H1 (cell line): ENCODE measurements around the gene CYB561D2. TPM values are rescaled to one million over a fixed set of nuclear protein-coding genes. Genes with fewer than 3 reads are reported as not detected.

Experiments used
- CTCF ChIA-PET: fragments of 300-600 bp; sonication (Branson Sonifier 250); formaldehyde crosslinking; loops from one replicate; lab custom pipeline; 2021; ENCODE audit not compliant: partially characterized antibody; lab: Charles Lee
- POLR2A ChIA-PET: fragments of 300-600 bp; sonication (Branson Sonifier 250); formaldehyde crosslinking; loops from one replicate; lab custom pipeline; 2021; ENCODE audit warnings: inconsistent platforms; ENCODE audit not compliant: partially characterized antibody; lab: Charles Lee
- DNase-seq, 2 experiments: peaks; one replicate each; pipeline versions ENCODE4 v3.0.0 to v3.0.0-alpha.2; 2010 to 2022; ENCODE audit warnings: low spot score in 2 of 2, low read depth in 1 of 2, mixed read lengths in 1 of 2
- FAIRE-seq: peaks from 2 replicates; lab custom pipeline; 2011; peaks lifted over from hg19 to GRCh38; lab: Jason Lieb, UNC
- H2AFZ ChIP-seq: 2 replicates; pipeline ENCODE4 v1.8.1; 2012; ENCODE audit warnings: low read length, inconsistent platforms
- H2AK5ac ChIP-seq: 2 replicates; pipeline ENCODE4 v1.6.1; 2013; ENCODE audit warnings: low read depth, low read length
- H2BK120ac ChIP-seq: replicated peaks from 2 replicates; pipeline ENCODE3; 2013; ENCODE audit warnings: low read depth, low read length, inconsistent platforms
- H2BK12ac ChIP-seq: 2 replicates; pipeline ENCODE4 v1.6.1; 2013; ENCODE audit warnings: low read depth, low read length
- H2BK15ac ChIP-seq: 2 replicates; pipeline ENCODE4 v1.6.1; 2013; ENCODE audit warnings: low read length
- H2BK20ac ChIP-seq: 2 replicates; pipeline ENCODE4 v1.6.1; 2013; ENCODE audit warnings: low read length
- H2BK5ac ChIP-seq: 2 replicates; pipeline ENCODE4 v1.6.1; 2013; ENCODE audit warnings: low read depth, low read length
- H3K14ac ChIP-seq: 2 replicates; pipeline ENCODE4 v1.6.1; 2013; ENCODE audit warnings: inconsistent platforms; ENCODE audit not compliant: insufficient read length
- H3K18ac ChIP-seq: 2 replicates; pipeline ENCODE4 v1.6.1; 2013; ENCODE audit warnings: low read length; ENCODE audit errors: extremely low read depth
- H3K23ac ChIP-seq: 2 replicates; pipeline ENCODE4 v1.6.1; 2013; ENCODE audit warnings: inconsistent platforms; ENCODE audit not compliant: insufficient read length
- H3K23me2 ChIP-seq: 2 replicates; pipeline ENCODE4 v1.6.1; 2013; ENCODE audit warnings: low read depth, low read length
- H3K27ac ChIP-seq: 2 replicates; pipeline ENCODE4 v1.6.1; 2011; ENCODE audit warnings: low read depth, low read length, inconsistent platforms
- H3K27me3 ChIP-seq, 4 experiments: replicated peaks in 1 of 4; 1 replicate in 1 of 4; 2 replicates in 3 of 4; pipeline versions ENCODE4 v1.6.1 to v1.8.1; 2011 to 2013; ENCODE audit warnings: low read length in 3 of 4, mild to moderate bottlenecking in 3 of 4, inconsistent platforms in 2 of 4, mixed read lengths in 2 of 4, moderate library complexity in 1 of 4; ENCODE audit not compliant: control insufficient read depth in 3 of 4, insufficient read depth in 3 of 4; ENCODE audit errors: extremely low read depth in 1 of 4
- H3K36me3 ChIP-seq, 4 experiments: 2 replicates each; pipeline versions ENCODE4 v1.6.1 to v1.8.1; 2011 to 2013; ENCODE audit warnings: mild to moderate bottlenecking in 4 of 4, low read length in 3 of 4, moderate library complexity in 2 of 4, control low read depth in 1 of 4, inconsistent platforms in 1 of 4; ENCODE audit not compliant: insufficient read depth in 4 of 4, control insufficient read depth in 2 of 4
- H3K4ac ChIP-seq: replicated peaks from 2 replicates; pipeline ENCODE3; 2013; ENCODE audit warnings: low read length, low read depth, mixed read lengths, inconsistent platforms; ENCODE audit not compliant: insufficient read length
- H3K4me1 ChIP-seq, 4 experiments: replicated peaks in 1 of 4; 1 replicate in 1 of 4; 2 replicates in 3 of 4; pipeline versions ENCODE4 v1.6.1 to v1.8.1; 2011 to 2013; ENCODE audit warnings: low read length in 3 of 4, inconsistent platforms in 2 of 4, mixed read lengths in 1 of 4; ENCODE audit not compliant: insufficient read depth in 4 of 4, control insufficient read depth in 3 of 4
- H3K4me2 ChIP-seq, 2 experiments: 2 replicates each; pipeline versions ENCODE4 v1.6.1 to v1.8.1; 2011 to 2013; ENCODE audit warnings: low read depth in 2 of 2, low read length in 2 of 2, control low read depth in 1 of 2, inconsistent platforms in 1 of 2, mild to moderate bottlenecking in 1 of 2; ENCODE audit not compliant: insufficient read depth in 1 of 2
- H3K4me3 ChIP-seq, 4 experiments: fragments of 200-600, 300-600 bp in 1 of 4; sonication (generic), shearing (Covaris generic), sonication (Bioruptor Twin) in 1 of 4; 2 replicates each; pipeline versions ENCODE4 v1.5.1 to v1.8.1; 2011 to 2016; ENCODE audit warnings: low read length in 4 of 4, low read depth in 3 of 4, control low read depth in 2 of 4, inconsistent platforms in 2 of 4, mild to moderate bottlenecking in 2 of 4, mixed read lengths in 1 of 4, moderate library complexity in 1 of 4; ENCODE audit not compliant: insufficient read depth in 2 of 4; ENCODE audit errors: extremely low read depth in 1 of 4
- H3K56ac ChIP-seq: replicated peaks from 2 replicates; pipeline ENCODE3; 2013; ENCODE audit warnings: low read depth, mild to moderate bottlenecking, mixed read lengths, low read length, inconsistent platforms; ENCODE audit not compliant: insufficient read length
- H3K79me1 ChIP-seq: 2 replicates; pipeline ENCODE4 v1.6.1; 2013; ENCODE audit warnings: low read depth, low read length, control low read depth
- H3K79me2 ChIP-seq, 2 experiments: 2 replicates each; pipeline versions ENCODE4 v1.6.1 to v1.8.1; 2012 to 2013; ENCODE audit warnings: low read length in 2 of 2, mild to moderate bottlenecking in 2 of 2, inconsistent platforms in 1 of 2; ENCODE audit not compliant: insufficient read depth in 2 of 2, control insufficient read depth in 1 of 2
- H3K9ac ChIP-seq, 4 experiments: replicated peaks in 1 of 4; 1 replicate in 1 of 4; 2 replicates in 3 of 4; pipeline versions ENCODE4 v1.6.1 to v1.8.1; 2011 to 2013; ENCODE audit warnings: low read depth in 3 of 4, low read length in 3 of 4, control low read depth in 2 of 4, mild to moderate bottlenecking in 2 of 4, moderate library complexity in 2 of 4, inconsistent platforms in 1 of 4; ENCODE audit errors: extremely low read depth in 1 of 4
- H3K9me3 ChIP-seq, 2 experiments: 2 replicates each; pipeline versions ENCODE4 v1.6.1 to v1.8.1; 2012 to 2013; ENCODE audit warnings: mild to moderate bottlenecking in 2 of 2, moderate library complexity in 2 of 2, control low read depth in 1 of 2, inconsistent platforms in 1 of 2, low read depth in 1 of 2, low read length in 1 of 2, mixed read lengths in 1 of 2; ENCODE audit not compliant: insufficient read depth in 2 of 2
- H4K20me1 ChIP-seq, 2 experiments: replicated peaks in 1 of 2; 2 replicates each; pipeline versions ENCODE3 to v1.8.1; 2011 to 2013; ENCODE audit warnings: inconsistent platforms in 2 of 2, low read length in 2 of 2, mild to moderate bottlenecking in 1 of 2; ENCODE audit not compliant: insufficient read depth in 2 of 2, control insufficient read depth in 1 of 2
- H4K5ac ChIP-seq: 2 replicates; pipeline ENCODE4 v1.6.1; 2013; ENCODE audit warnings: low read length, low read depth, mixed read lengths, inconsistent platforms; ENCODE audit not compliant: insufficient read length
- H4K8ac ChIP-seq: 2 replicates; pipeline ENCODE4 v1.8.0; 2013; ENCODE audit warnings: mild to moderate bottlenecking, moderate library complexity, low read length, inconsistent platforms; ENCODE audit not compliant: insufficient read depth; ENCODE audit errors: extremely low read depth
- H4K91ac ChIP-seq: replicated peaks from 2 replicates; pipeline ENCODE3; 2013; ENCODE audit warnings: low read length, mixed read lengths, inconsistent platforms; ENCODE audit not compliant: insufficient read length
- ASH2L ChIP-seq: fragments of 200-600, 300-600 bp; sonication (generic); IDR thresholded peaks from one replicate; pipeline ENCODE4 v1.7.1; 2017; ENCODE audit warnings: low read length
- CTBP2 ChIP-seq: IDR thresholded peaks from 2 replicates; pipeline ENCODE4 v1.7.0; 2011; ENCODE audit warnings: borderline replicate concordance, mild to moderate bottlenecking, moderate library complexity, mixed read lengths, low read length; ENCODE audit not compliant: insufficient read depth, insufficient read length
- KDM4A ChIP-seq: IDR thresholded peaks from one replicate; pipeline ENCODE4 v1.7.1; 2012; ENCODE audit warnings: low read depth, mild to moderate bottlenecking, moderate library complexity, low read length, inconsistent platforms; ENCODE audit not compliant: severe bottlenecking
- RFX5 ChIP-seq: IDR thresholded peaks from 2 replicates; pipeline ENCODE4 v1.6.1; 2011; ENCODE audit warnings: low read depth, low read length, improper control_type of control experiment, borderline replicate concordance
- SIN3A ChIP-seq, 2 experiments: IDR thresholded peaks in 1 of 2; conservative IDR thresholded peaks in 1 of 2; 2 replicates each; pipeline ENCODE4 v1.6.1; 2011 to 2012; ENCODE audit warnings: low read length in 2 of 2, improper control_type of control experiment in 1 of 2, low read depth in 1 of 2, mild to moderate bottlenecking in 1 of 2
- SP1 ChIP-seq: IDR thresholded peaks from 2 replicates; pipeline ENCODE4 v1.6.1; 2011; ENCODE audit warnings: low read depth, low read length
- SP4 ChIP-seq: IDR thresholded peaks from 2 replicates; pipeline ENCODE4 v1.6.1; 2012; ENCODE audit warnings: low read length, inconsistent platforms
- TEAD4 ChIP-seq: IDR thresholded peaks from 2 replicates; pipeline ENCODE4 v1.6.1; 2012; ENCODE audit warnings: low read depth, low read length, inconsistent platforms, mixed read lengths
- USF2 ChIP-seq: IDR thresholded peaks from 2 replicates; pipeline ENCODE4 v1.6.1; 2011; ENCODE audit warnings: low read length, improper control_type of control experiment
- WGBS, 2 experiments: shearing (Covaris generic) in 1 of 2; methylation state at CpG; one replicate each; pipeline versions ENCODE4 v1.1.6 to v1.1.7; 2013 to 2015; ENCODE audit warnings: low lambda C conversion rate in 2 of 2, mixed read lengths in 2 of 2, inconsistent platforms in 1 of 2, low coverage in 1 of 2, missing lambda C conversion rate in 1 of 2; ENCODE audit not compliant: insufficient replicate concordance in 2 of 2, insufficient coverage in 1 of 2, insufficient read length in 1 of 2; ENCODE audit errors: extremely low coverage in 1 of 2, missing lambda C conversion rate in 1 of 2; 5-methylcytosine and 5-hydroxymethylcytosine counted together
- polyA plus RNA-seq, 7 experiments: library from polyadenylated mRNA; depleted of rRNA in 3 of 7; stranded (reverse) in 5 of 7; unstranded in 2 of 7; fragments of >200 nt in 5 of 7; fragments of 200-250 nt in 2 of 7; gene quantifications; 1 replicate in 5 of 7; 2 replicates in 1 of 7; 4 replicates in 1 of 7; pipeline versions ENCODE4 v1.2.1 to v1.2.3, GENCODE V29; 2011 to 2013; ENCODE audit warnings: missing spikeins in 2 of 7, mixed read lengths in 2 of 7
- total RNA-seq: library from RNA; stranded (reverse); fragmentation: NEBNext Ultra II Directional; extraction: Animal tissue kit (Norgen Biotek cat#: 25700); gene quantifications from 2 replicates; pipeline ENCODE4 v1.2.1, GENCODE V29; 2021
- TF ChIP-seq, protein P1 (sequence below): IDR thresholded peaks from 2 replicates; pipeline ENCODE4 v1.6.1; 2012; ENCODE audit warnings: inconsistent platforms

The CYB561D2 gene
- total and polyA plus RNA-seq, 2 of the 8 experiments (the other 6 are each of a cell fraction or from before 2014, with no cell fraction given): 9.8 to 34.0 TPM

DNA sequence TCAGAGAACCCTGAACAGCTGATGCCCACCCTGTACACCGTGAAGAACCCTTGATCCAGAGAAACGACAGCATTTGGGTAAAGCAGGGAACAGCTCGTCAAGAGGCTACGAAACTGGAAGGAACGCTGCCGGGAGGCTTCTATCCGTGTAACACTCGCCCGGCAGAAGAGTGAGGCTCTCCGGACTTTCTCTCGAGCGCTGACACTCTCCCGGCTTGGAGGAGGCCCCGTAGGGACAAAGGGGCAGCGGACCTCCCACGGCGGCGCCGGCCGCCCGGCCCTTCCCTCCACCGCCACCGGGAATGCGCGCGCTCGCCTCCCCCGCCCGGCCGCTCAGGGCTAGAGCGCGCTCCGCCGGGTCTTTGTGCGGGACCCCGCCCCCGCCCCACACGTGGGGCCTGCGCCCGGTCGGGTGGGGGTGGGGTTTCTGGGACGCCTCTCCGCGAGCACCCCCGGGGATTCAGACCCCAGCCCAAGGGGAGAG, 29.8 kb upstream of the CYB561D2 start:
- Histone ChIP-seq H4K20me1 (peaks cover 19 to 31% of the 10 kb centered on the region in 2 experiments), H3K14ac (no peak overlapping the region), H3K18ac (peak overlapping the region; percentile 4; the same call in 1 of the 2 replicates), H3K4me2 (peak overlapping the region; percentile 97), H3K23ac (no peak overlapping the region), H2AFZ (no peak overlapping the region), H4K91ac (peak overlapping the region; percentile 29), H3K79me1 (peaks cover 20% of the 10 kb centered on the region), H4K5ac (peak overlapping the region; percentile 90), H3K27ac (peak overlapping the region; percentile 100), H3K79me2 (peaks cover 0 to 25% of the 10 kb centered on the region in 2 experiments; a peak in 3 of 4 replicates), H2BK15ac (no peak overlapping the region; the same call in 1 of the 2 replicates), H2BK12ac (0 out of 2 replicates have a peak overlapping the region, but pooled peaks have one; percentile 3), H3K4me3 (peak overlapping the region; percentile 89 to 96 (median 94)), H3K9me3 (no peaks in the 10 kb centered on the region), H2BK120ac (no peak overlapping the region), H3K4me1 (peaks cover 0 to 35% (median 19%) of the 10 kb centered on the region in 4 experiments; a peak in 6 of 7 replicates), H3K36me3 (peaks cover 19 to 38% (median 30%) of the 10 kb centered on the region in 4 experiments), H3K27me3 (no peaks in the 10 kb centered on the region), H3K56ac (peak overlapping the region; percentile 3), H4K8ac (peak overlapping the region; percentile 99; the same call in 1 of the 2 replicates), H3K4ac (no peak overlapping the region), H2AK5ac (no peak overlapping the region), H2BK20ac (no peak overlapping the region), H3K9ac (peak overlapping the region; percentile 89 to 100 (median 98)), H2BK5ac (peak overlapping the region; percentile 99), H3K23me2 (peaks cover 17% of the 10 kb centered on the region)
- 0% methylated on average over 19 of the region's 45 CpGs; no CpG with 5 or more reads in 1 of the 2 experiments for WGBS, 2 experiments
- no peak for FAIRE-seq
- ChIA-PET POLR2A (interaction anchor here (0.6 to 12.6 kb wide), 16 partner anchors 9 to 160 kb away, joined by 3 to 149 read pairs (median 6); partner anchors contain the start of genes GNAI2, HYAL1, HYAL3 and IFRD2), CTCF (interaction anchor here (0.5 to 5.6 kb wide), 23 partner anchors 11 to 1340 kb away, joined by 3 to 60 read pairs (median 4); partner anchors contain the start of genes CYB561D2, HYAL1, HYAL3 and NAA80)
- DNase-seq: peak in 1 of 2 experiments; percentile 90
- peak in 1 of 2 experiments; percentile 75; a peak in 2 of 4 replicates for TF ChIP-seq SIN3A (conservative IDR thresholded peaks at IDR 0.05 in 1 of 2, IDR thresholded peaks at IDR 0.05 in 1 of 2; ENCODE audit: low read depth in 1 of 2, low read length in 2 of 2)
- TF ChIP-seq, protein P1, sequence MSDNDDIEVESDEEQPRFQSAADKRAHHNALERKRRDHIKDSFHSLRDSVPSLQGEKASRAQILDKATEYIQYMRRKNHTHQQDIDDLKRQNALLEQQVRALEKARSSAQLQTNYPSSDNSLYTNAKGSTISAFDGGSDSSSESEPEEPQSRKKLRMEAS: peak; percentile 72
- TF ChIP-seq SP4: no peak
- no peak for TF ChIP-seq CTBP2
- TF ChIP-seq KDM4A: peak; percentile 8
- no peak for TF ChIP-seq RFX5
- 0 out of 2 replicates have a peak, but pooled peaks have one; percentile 35 for TF ChIP-seq USF2
- TF ChIP-seq TEAD4: peak; percentile 34; the same call in 1 of the 2 replicates
- TF ChIP-seq SP1: no peak
- peak; percentile 30 for TF ChIP-seq ASH2L
